Peyer's patch (tissue), 4 donors: ENCODE measurements around the gene PLEKHA6.

ENCODE experiments used
- CTCF ChIP-seq, 6 experiments: fragments of 450-650 bp in 4 of 6; fragments of 200-600 bp in 2 of 6; sonication (generic) in 1 of 6; IDR thresholded peaks; one replicate each; pipeline ENCODE4 v1.5.1; 2017 to 2019; ENCODE audit warnings: antibody characterized with exemption in 6 of 6, mild to moderate bottlenecking in 3 of 6, moderate library complexity in 1 of 6
- POLR2A ChIP-seq, 2 donors: fragments of 450-650 bp; IDR thresholded peaks; one replicate each; pipeline ENCODE4 v1.5.1; 2017; ENCODE audit warnings: antibody characterized with exemption in 2 of 2, mild to moderate bottlenecking in 2 of 2, moderate library complexity in 2 of 2

DNA sequence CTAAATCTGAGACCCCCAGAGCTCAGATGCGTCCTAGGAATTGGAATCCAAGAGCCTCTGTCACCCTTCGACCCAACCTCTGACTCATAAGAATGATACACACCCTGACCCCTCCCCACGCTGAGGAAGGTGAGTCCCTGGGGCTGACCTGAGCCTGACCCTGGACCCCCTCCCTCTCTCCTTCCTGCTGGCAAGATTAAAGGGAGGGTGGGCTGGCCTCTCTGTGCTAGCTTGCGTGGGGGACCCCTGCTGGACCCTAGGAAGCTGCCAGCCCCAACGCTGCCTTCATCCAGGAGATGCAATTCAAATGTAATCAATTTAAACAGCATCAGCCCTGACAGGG, 627 bp downstream of the PLEKHA6 start:
- no peak for TF ChIP-seq CTCF (IDR thresholded peaks at IDR 0.05)
- TF ChIP-seq POLR2A (IDR thresholded peaks at IDR 0.05) = no peak
